RWPE2 (cell line): ENCODE results near the gene BATF2.
"Not testable (repeated sequence)": the region's sequence is repeated elsewhere in the genome, so short reads cannot be mapped to it uniquely, and the experiment has no call there.

ENCODE experiments used
- ATAC-seq: fragments of 200-7000 bp; cut with Tn5 transposase; 3 replicates; pipeline ENCODE4 v1.9.1; 2021; ENCODE audit warnings: low read depth
- DNase-seq: peaks from one replicate; pipeline ENCODE4 v3.0.0-alpha.2; 2020; ENCODE audit warnings: low spot score
- H3K27ac ChIP-seq: fragments of 450-650 bp; 2 replicates; pipeline ENCODE4 v1.5.1; 2017; ENCODE audit warnings: mild to moderate bottlenecking; ENCODE audit not compliant: poor library complexity, severe bottlenecking
- H3K27me3 ChIP-seq: fragments of 250-450 bp; sonication (Bioruptor Pico); 2 replicates; pipeline ENCODE4 v1.5.1; 2021; ENCODE audit warnings: mild to moderate bottlenecking, moderate library complexity; ENCODE audit not compliant: insufficient read depth, poor library complexity, severe bottlenecking
- H3K36me3 ChIP-seq: fragments of 250-450 bp; sonication (Bioruptor Pico); 2 replicates; pipeline ENCODE4 v1.5.1; 2020; ENCODE audit warnings: low read depth, mild to moderate bottlenecking, moderate library complexity
- H3K4me1 ChIP-seq: fragments of 250-450 bp; sonication (Bioruptor Pico); 2 replicates; pipeline ENCODE4 v1.5.1; 2021; ENCODE audit warnings: mild to moderate bottlenecking, moderate library complexity; ENCODE audit not compliant: insufficient read depth, poor library complexity, severe bottlenecking
- H3K4me3 ChIP-seq: fragments of 250-450 bp; sonication (Bioruptor Pico); 2 replicates; pipeline ENCODE4 v1.5.1; 2021; ENCODE audit warnings: mild to moderate bottlenecking, moderate library complexity; ENCODE audit not compliant: severe bottlenecking
- H3K9me3 ChIP-seq: fragments of 250-450 bp; sonication (Bioruptor Pico); 2 replicates; pipeline ENCODE4 v1.5.1; 2021; ENCODE audit warnings: mild to moderate bottlenecking, moderate library complexity; ENCODE audit not compliant: severe bottlenecking
- TF ChIP-seq, protein P1 (sequence below): fragments of 450-650 bp; IDR thresholded peaks from one replicate; pipeline ENCODE4 v1.5.1; 2017; ENCODE audit warnings: mild to moderate bottlenecking, moderate library complexity; ENCODE audit not compliant: poor library complexity, severe bottlenecking

The BATF2 gene

DNA sequence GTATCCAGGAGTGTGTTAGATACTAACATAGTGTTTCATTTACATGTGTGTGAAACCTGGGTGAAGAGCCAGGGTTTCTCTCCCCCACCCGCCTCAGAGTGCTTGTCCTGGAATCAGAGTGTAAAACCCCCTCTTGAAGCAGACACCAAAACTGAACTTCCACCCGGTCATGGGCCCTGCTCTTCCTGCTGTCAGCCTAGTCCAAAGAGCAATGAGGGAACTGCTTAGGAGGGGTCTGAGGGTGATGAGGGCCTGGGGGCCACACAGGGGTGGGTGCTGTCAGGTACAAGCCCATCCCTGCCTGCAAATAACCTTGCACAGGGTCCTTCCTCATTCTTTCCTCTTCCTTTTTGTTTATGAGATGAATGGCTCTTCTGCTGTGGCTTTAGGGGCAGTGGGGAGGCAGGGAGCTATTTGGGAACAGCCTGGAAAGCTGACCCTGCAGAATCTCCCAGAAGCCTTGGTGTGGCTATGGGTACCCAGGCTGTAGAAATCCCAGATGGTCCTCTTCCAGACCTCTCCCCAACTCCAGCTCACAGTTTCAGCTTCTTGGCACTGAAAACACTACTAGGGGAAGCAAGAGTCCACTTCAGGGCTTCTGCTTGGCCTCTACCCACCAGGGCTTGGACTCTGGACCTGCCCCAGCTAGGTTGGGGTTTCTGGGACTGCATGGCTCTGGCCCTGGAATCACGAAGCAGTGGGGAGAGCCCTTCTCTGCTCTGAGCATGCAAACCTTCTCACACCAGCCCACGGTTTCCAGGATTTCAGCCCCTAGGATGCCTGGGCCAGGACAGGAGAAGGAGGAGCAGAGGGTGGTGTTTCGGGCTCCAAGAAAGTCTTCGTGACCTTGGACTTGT, 8.5 kb downstream of the BATF2 start:
- no peaks in the 10 kb centered on the region for H3K36me3 ChIP-seq
- TF ChIP-seq, protein P1, sequence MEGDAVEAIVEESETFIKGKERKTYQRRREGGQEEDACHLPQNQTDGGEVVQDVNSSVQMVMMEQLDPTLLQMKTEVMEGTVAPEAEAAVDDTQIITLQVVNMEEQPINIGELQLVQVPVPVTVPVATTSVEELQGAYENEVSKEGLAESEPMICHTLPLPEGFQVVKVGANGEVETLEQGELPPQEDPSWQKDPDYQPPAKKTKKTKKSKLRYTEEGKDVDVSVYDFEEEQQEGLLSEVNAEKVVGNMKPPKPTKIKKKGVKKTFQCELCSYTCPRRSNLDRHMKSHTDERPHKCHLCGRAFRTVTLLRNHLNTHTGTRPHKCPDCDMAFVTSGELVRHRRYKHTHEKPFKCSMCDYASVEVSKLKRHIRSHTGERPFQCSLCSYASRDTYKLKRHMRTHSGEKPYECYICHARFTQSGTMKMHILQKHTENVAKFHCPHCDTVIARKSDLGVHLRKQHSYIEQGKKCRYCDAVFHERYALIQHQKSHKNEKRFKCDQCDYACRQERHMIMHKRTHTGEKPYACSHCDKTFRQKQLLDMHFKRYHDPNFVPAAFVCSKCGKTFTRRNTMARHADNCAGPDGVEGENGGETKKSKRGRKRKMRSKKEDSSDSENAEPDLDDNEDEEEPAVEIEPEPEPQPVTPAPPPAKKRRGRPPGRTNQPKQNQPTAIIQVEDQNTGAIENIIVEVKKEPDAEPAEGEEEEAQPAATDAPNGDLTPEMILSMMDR = no peak
- no peaks in the 10 kb centered on the region for H3K9me3 ChIP-seq
- H3K4me3 ChIP-seq = no peak overlapping the region
- DNase-seq (no peak), ATAC-seq (no peak)
- no peaks in the 10 kb centered on the region for H3K27me3 ChIP-seq
- no peaks in the 10 kb centered on the region for H3K4me1 ChIP-seq
- no peak overlapping the region for H3K27ac ChIP-seq

DNA sequence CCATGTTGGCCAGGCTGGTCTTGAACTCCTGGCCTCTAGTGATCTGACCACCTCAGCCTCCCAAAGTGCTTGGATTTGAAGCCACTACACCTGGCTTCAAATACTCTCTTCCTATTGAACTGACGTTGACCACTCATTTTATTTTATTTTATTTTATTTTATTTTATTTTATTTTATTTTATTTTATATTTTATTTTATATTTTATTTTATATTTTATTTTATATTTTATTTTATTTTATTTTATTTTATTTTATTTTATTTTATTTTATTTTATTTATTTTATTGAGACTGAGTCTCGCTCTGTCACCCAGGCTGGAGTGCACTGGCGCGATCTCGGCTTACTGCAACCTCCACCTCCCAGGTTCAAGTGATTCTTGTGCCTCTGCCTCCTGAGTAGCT, 13.4 kb downstream of the BATF2 start:
- not testable (repeated sequence) for H3K4me3 ChIP-seq, H3K27me3 ChIP-seq, ATAC-seq, H3K9me3 ChIP-seq, H3K27ac ChIP-seq, DNase-seq, H3K36me3 ChIP-seq, H3K4me1 ChIP-seq

DNA sequence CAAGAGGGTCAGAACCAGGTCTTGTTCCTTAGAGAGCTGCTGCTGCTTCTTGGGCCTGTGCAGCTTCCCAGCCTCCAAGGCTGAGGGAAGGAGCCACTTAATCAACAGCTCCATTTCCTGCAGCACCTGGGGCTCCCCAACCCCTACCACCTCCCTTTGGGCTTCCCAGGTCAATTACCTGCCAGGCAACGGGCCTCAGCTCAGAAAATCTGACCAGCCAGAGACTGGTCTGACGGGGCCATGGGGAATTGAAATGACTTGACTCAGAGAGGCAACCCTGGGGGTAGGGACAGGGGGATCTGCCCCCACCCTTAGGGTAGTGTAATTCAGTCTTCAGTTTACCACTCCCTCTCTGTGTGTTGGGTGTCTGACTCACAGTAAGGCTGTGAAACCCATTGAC, 20.1 kb downstream of the BATF2 start:
- Histone ChIP-seq H3K4me1 (no peaks in the 10 kb centered on the region), H3K9me3 (no peaks in the 10 kb centered on the region), H3K4me3 (no peak overlapping the region), H3K36me3 (no peaks in the 10 kb centered on the region), H3K27ac (no peak overlapping the region), H3K27me3 (no peaks in the 10 kb centered on the region)
- ATAC-seq (no peak), DNase-seq (no peak)
- TF ChIP-seq, protein P1 = no peak

DNA sequence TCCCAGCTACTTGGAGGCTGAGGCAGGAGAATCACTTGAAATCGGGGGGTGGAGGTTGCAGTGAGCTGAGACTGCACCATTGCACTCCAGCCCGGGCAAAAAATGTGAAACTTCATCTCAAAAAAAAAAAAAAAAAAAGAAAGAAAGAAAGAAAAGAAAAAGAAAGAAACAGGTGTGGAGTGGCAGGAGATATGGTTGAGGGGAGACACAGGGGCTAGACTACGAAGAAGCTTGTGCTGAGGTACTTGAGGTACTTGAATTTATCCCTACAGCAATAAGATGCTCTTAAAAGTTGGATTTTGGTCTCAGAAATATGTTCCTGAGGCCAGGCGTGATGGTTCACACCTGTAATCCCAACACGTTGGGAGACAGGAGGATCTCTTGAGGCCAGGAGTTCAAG, 22.6 kb downstream of the BATF2 start:
- Histone ChIP-seq H3K9me3 (no peaks in the 10 kb centered on the region), H3K4me1 (peaks cover 16% of the 10 kb centered on the region), H3K27me3 (no peaks in the 10 kb centered on the region), H3K36me3 (no peaks in the 10 kb centered on the region), H3K4me3 (no peak overlapping the region), H3K27ac (no peak overlapping the region)
- no peak for ATAC-seq
- no peak for DNase-seq
- TF ChIP-seq, protein P1 = no peak

DNA sequence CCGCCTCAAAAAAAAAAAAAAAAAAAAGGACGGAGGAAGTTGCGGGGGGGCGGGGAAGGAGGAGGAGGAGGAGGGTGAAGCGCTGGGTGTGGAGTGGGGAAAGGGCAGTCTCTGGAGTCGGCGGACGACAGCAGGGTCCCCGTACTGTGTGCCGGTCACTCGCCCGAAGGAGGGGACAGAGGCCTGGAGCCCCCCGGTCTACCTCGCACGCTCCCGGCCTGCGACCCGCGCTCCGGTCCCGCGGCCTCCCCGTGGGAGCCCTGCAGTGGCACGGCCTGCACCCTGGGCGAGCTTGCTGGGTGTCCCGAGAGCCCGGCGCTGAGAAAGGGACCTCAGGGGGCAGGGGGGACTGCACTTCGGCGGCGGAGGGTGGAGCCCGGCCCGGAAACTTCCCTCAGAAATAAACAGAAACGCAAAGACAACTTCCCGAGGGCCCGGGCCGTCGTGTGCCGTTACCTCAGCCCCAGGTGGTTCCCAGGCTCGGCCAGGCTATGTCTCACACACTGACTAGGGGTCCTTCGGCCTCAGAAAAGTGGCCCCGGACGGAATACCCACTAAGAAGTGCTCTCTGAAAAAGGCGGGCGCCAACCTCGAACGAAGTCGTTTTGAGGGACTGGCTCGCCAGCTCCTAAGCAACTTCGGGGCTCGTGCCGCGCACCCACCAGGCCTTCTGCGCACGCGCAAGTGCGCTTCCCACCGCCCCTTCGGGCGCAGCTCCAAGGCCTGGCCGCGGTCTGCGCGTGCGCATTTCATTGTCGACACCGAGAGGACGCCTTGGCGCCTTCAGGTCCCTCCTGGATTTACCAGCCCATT, 25.1 kb downstream of the BATF2 start, which contains the start of gene MAJIN:
Gene MAJIN (minus strand): TSS at position 688 of the 813 bp plus-strand sequence. CDS start 12,703 bp downstream, outside the sequence.
- H3K4me3 ChIP-seq = peak within 1 kb of the TSS; percentile 13
- DNase-seq (no peak), ATAC-seq (no peak)
- no peaks in the 10 kb centered on the region for H3K27me3 ChIP-seq
- H3K36me3 ChIP-seq = no peaks in the 10 kb centered on the region
- H3K9me3 ChIP-seq = no peaks in the 10 kb centered on the region
- TF ChIP-seq, protein P1 = no peak
- peaks cover 21% of the 10 kb centered on the region for H3K4me1 ChIP-seq
- H3K27ac ChIP-seq = peak within 1 kb of the TSS; percentile 90
